GM10248 (cell line): ENCODE measurements around the gene CAMK2B.

Experiments used
- CTCF ChIA-PET: fragments of 300-600 bp; sonication (Branson Sonifier 250); formaldehyde crosslinking; extraction: SDS; loops from one replicate; lab custom pipeline; 2021; ENCODE audit warnings: antibody characterized with exemption; lab: Yijun Ruan, JAX
- POLR2A ChIA-PET: fragments of 350-650 bp; sonication (Branson Sonifier 250); formaldehyde crosslinking; extraction: SDS; loops from one replicate; lab custom pipeline; 2020; ENCODE audit warnings: antibody characterized with exemption; lab: Yijun Ruan, JAX
- DNase-seq: peaks from one replicate; pipeline ENCODE4 v3.0.0; 2012; ENCODE audit errors: extremely low spot score
- TF ChIP-seq, protein P1 (sequence below): IDR thresholded peaks from 2 replicates; pipeline ENCODE4 v1.5.1; 2012; ENCODE audit warnings: mild to moderate bottlenecking, low read depth; ENCODE audit errors: extremely low read depth, missing control alignments, control extremely low read depth

CAMK2B gene

DNA sequence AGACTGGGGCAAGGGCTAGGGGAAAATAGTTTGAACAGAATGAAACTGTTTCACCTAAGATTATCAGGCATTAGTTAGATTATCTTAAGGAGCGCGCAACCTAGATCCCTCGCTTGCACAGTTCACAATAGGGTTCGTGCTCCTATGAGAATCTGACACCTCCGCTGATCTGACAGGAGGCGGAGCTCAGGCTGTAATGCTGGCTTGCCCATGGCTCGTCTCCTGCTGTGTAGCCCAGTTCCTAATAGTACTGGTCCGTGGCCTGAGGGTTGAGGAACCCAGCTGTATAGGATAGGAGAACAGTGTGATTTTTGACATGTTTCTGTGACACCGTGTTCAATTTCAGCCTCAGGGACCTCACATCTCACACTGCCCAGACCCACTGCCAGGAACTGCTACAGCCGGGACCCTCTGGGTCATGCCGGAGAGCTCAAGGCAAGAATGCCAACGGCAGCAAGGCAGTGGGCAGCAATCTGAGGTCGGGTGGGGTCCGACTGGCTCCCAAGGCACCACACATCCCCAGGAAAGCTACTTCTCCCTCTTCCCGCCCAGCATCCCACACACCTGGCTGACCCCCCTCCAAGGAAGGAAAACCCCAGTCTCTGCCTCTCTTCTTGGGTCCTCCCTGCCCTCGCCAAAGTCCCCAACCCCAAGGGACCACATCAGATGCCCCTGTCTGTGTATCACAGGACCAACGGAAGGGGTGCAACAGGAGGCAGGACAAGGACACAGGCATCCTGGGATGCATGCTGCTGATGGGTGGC lies 31.7 kb downstream of the CAMK2B start:
- CTCF ChIA-PET, result no interaction called here

DNA sequence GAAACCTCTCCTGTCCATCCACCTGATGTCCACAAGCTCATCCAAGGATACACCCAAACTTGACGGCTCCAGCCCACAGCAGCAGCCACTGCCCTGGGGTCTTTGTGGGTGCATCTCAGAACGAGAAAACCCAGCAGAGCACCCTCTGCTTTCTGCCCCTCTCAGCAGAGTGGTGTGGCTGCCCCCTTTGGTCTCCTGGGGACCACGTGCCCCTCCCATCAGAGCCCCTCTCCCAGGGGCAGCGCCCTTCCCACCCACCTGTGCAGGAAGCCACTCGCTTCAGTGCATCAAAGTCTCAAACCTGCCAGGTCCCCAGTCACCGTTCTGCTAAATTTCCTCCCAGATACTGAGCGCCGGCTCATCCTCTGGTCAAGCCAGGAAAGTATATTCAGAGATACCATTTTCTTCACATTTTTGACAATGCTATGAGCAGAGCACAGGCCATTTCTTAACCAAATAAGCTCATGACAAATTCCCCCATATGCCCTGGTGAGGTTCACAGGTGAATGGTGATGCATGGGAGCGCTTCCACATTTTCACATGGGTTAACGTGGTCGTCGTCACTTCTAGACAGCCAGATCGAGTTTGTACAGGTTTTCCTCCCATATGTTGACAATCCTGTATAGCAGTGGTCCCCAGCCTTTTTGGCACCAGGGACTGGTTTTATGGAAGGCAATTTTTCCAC lies 32.4 kb downstream of the CAMK2B start:
- DNase-seq, result no peak
- CTCF ChIA-PET, result no interaction called here
- TF ChIP-seq, protein P1, sequence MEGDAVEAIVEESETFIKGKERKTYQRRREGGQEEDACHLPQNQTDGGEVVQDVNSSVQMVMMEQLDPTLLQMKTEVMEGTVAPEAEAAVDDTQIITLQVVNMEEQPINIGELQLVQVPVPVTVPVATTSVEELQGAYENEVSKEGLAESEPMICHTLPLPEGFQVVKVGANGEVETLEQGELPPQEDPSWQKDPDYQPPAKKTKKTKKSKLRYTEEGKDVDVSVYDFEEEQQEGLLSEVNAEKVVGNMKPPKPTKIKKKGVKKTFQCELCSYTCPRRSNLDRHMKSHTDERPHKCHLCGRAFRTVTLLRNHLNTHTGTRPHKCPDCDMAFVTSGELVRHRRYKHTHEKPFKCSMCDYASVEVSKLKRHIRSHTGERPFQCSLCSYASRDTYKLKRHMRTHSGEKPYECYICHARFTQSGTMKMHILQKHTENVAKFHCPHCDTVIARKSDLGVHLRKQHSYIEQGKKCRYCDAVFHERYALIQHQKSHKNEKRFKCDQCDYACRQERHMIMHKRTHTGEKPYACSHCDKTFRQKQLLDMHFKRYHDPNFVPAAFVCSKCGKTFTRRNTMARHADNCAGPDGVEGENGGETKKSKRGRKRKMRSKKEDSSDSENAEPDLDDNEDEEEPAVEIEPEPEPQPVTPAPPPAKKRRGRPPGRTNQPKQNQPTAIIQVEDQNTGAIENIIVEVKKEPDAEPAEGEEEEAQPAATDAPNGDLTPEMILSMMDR, result no peak
- POLR2A ChIA-PET, result no interaction called here

More for the DNA sequence above, 31.7 kb downstream of the CAMK2B start:
- no peak for DNase-seq
- TF ChIP-seq, protein P1, result no peak
- POLR2A ChIA-PET, result no interaction called here

DNA sequence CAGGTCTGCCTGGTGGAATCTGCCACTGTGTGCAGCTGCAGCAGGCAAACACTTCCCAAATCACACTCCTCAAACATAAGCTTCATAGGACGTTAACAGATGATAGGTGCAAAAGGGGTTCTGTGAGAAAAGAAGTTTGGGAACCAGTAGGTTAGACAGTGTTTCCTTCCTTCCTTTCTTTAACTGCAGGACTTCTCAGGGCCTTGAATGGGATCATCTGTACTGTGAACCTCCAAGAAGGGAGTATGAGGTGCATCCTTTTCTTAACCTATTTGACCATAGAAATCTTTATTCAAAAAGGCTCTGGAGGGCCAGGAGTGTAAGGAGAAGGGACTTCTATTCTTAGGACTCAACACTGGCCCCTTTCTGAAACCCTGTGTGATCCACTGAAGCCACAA lies 33.0 kb downstream of the CAMK2B start:
- CTCF ChIA-PET, result no interaction called here
- POLR2A ChIA-PET, result no interaction called here
- TF ChIP-seq, protein P1, result no peak
- DNase-seq, result no peak

DNA sequence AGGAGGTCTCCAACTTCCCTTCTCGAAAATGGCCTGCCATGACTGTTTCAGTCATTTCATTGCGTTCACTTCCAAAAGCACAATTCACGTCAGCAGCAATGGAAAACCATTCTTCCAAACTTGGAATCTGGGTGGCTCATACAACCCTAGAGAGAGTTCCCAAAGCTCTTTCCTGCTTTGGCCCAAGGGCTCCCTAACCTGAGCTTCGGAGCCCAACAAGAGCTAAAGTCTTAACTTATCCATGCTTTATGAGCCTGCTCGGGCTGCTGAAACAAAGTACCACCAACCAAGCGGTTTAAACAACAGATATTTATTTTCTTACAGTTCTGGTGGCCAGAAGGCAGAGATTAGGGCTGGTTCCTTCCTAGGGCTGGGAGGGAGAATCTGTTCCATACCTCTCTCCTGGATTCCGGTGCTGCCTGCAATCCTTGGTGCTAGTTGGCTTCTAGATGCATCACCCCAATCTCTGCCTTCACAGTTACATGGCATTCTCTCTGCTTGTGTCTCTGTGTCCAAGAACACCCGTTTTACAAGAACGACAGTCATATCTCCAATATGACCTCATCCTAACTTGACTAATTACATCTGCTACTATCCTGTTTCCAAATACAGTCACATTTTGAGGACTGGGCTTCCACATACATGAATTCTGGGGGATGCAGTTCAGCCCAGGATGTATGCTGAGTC lies 33.5 kb downstream of the CAMK2B start:
- TF ChIP-seq, protein P1, result no peak
- POLR2A ChIA-PET, result no interaction called here

DNA sequence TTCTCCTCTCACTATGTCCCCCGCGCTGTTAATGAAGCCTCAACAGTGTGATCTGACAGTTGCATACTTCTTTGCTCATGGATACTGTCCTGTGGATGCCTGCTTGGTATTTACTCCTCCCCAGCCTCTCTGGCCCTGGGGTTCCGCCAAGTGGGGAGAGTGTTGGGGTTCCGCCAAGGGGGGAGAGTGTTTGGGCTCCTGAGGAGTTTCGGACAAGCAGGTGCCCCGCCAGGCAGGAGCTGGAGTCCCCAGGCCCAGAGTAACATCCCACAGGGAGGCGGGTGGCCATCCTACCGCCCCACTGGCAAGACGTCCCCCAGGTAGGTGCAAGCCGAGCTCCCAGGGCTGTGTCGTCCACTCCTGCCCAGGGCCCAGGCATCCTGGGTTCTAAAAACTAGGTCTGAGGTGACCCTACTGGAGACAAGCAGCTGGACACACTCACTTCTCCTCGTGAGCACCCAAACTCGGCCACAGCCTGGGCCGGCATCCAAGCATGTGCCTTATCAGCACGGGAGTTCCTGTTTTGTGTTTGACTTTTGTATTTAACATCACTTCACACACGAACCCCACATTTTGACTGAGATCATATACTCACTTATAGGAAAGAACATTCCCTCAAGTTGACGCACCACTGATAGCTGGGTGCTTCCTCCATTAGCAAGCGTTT lies 34.2 kb downstream of the CAMK2B start:
- DNase-seq, result no peak
- POLR2A ChIA-PET, result no interaction called here
- TF ChIP-seq, protein P1, result no peak
- CTCF ChIA-PET, result no interaction called here

More for the DNA sequence above, 33.5 kb downstream of the CAMK2B start:
- DNase-seq, result no peak
- CTCF ChIA-PET, result no interaction called here

DNA sequence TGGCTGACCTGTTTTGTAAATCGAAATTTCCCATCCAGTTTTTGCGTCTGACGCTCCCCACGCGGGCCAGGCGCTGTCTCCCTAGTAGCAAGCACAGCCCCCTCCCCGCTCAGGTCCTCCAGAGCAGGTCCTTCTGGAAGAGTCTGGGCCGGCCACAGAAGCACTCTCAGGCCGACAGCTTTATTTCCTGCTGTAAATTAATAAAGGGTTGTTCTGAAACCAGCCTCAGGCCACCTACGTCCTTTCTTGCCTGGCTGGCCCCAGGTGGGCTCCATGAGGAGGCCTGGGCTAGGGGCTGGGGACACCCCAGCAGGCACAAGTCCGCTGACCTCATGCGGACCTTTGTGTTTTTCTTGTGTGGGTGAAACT lies 35.2 kb downstream of the CAMK2B start:
- no peak for DNase-seq
- ChIA-PET POLR2A (no interaction called here), CTCF (no interaction called here)
- TF ChIP-seq, protein P1, result no peak
